BJ (cell line): ENCODE results near the gene MKNK1. TPM values are rescaled to one million over a fixed set of nuclear protein-coding genes. Genes with fewer than 3 reads are reported as not detected.

Source experiments
- CTCF ChIA-PET: fragments of 350-600 bp; formaldehyde crosslinking; extraction: SDS; loops from one replicate; lab custom pipeline; 2021; ENCODE audit warnings: antibody characterized with exemption, inconsistent platforms; lab: Yijun Ruan, JAX
- POLR2A ChIA-PET: fragments of 300-600 bp; sonication (Branson Sonifier 250); formaldehyde crosslinking; extraction: SDS; loops from one replicate; lab custom pipeline; 2021; ENCODE audit warnings: antibody characterized with exemption; lab: Charles Lee
- DNase-seq: peaks from one replicate; pipeline ENCODE4 v3.0.0-alpha.2; 2011; ENCODE audit warnings: low read depth
- H3K27me3 ChIP-seq: 2 replicates; pipeline ENCODE4 v1.6.0; 2011; ENCODE audit warnings: low read length; ENCODE audit not compliant: control insufficient read depth, insufficient read depth
- H3K36me3 ChIP-seq: 2 replicates; pipeline ENCODE4 v1.5.1; 2011; ENCODE audit warnings: low read length; ENCODE audit not compliant: control insufficient read depth, insufficient read depth
- H3K4me3 ChIP-seq: 2 replicates; pipeline ENCODE4 v1.5.1; 2011; ENCODE audit warnings: low read depth, mild to moderate bottlenecking, control low read depth, low read length
- CTCF ChIP-seq: IDR thresholded peaks from 2 replicates; pipeline ENCODE4 v1.5.1; 2011; ENCODE audit warnings: low read depth, mild to moderate bottlenecking, control low read depth, inconsistent platforms, low read length, moderate library complexity; ENCODE audit not compliant: insufficient read depth
- polyA plus RNA-seq: library from polyadenylated mRNA; depleted of rRNA; stranded (reverse); fragments of >200 nt; gene quantifications from 2 replicates; pipeline ENCODE4 v1.2.3, GENCODE V29; 2011

MKNK1 gene
- polyA plus RNA-seq, 1 experiment = 30.1 TPM

GRCh38 chr1:46517010-46517600 is 87.0 kb downstream of the MKNK1 start:
- H3K36me3 ChIP-seq = no peaks in the 10 kb centered on the region
- POLR2A ChIA-PET = no interaction called here
- no peak for DNase-seq
- TF ChIP-seq CTCF = no peak
- CTCF ChIA-PET = interaction anchor here (1.5 to 5.4 kb wide), 3 partner anchors 11 to 70 kb away, joined by 4 to 31 read pairs (median 12); no protein-coding TSS in a partner anchor
- H3K27me3 ChIP-seq = peaks cover 17% of the 10 kb centered on the region
- no peak overlapping the region for H3K4me3 ChIP-seq

- TF ChIP-seq CTCF = no peak
- ChIA-PET POLR2A (no interaction called here), CTCF (interaction anchor here (1.5 to 5.4 kb wide), 3 partner anchors 12 to 70 kb away, joined by 4 to 31 read pairs (median 12); no protein-coding TSS in a partner anchor)
- Histone ChIP-seq H3K36me3 (no peaks in the 10 kb centered on the region), H3K27me3 (peaks cover 17% of the 10 kb centered on the region), H3K4me3 (no peak overlapping the region)
- no peak for DNase-seq
These were observed 87.7 kb downstream of the MKNK1 start for GRCh38 chr1:46516200-46516950.

DNA sequence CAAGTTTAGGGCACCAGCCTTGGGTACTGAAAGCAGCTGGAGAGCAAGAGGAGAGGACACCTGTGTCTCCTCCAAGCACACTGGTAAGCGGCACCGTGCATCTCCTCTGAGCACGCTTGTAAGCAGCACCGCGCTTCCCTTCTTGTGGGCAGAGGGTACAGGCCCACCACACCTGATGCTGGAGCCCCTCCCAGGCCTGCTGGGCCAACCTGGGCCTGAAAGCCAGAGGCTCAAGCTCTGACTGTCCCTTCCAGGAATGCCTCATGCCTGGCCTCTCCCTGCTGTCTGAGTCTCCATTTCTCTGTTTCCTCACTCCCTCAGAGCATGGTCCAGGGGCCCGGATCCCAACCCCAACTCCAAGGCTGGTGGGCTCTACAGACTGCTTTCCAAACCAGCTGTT is 88.5 kb downstream of the MKNK1 start:
- POLR2A ChIA-PET = no interaction called here
- CTCF ChIA-PET = interaction anchor here (0.8 to 5.4 kb wide), 3 partner anchors 13 to 38 kb away, joined by 3 to 31 read pairs (median 5); no protein-coding TSS in a partner anchor
- peaks cover 17% of the 10 kb centered on the region for H3K27me3 ChIP-seq
- DNase-seq = no peak
- H3K36me3 ChIP-seq = no peaks in the 10 kb centered on the region
- H3K4me3 ChIP-seq = no peak overlapping the region
- TF ChIP-seq CTCF = no peak

DNA sequence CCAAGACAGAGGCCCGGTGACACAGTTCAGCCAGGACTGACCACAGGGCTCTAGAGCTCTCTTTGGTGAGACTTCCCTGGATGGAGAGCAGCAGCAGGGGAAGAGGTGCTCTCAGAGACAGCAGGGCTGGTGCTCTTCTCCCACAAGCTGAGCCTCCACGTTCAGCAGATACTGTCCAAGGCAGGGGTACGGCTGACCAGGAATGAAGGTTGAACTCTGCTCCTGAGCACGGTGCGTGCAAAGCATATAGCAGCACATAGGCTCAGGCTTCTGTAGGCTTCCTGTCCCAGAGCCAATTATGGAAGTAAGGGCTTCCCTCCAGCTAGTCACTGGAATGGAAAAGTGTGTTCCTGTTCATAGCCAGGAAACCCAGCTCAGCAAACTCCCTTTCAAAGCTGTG is 90.5 kb downstream of the MKNK1 start:
- no peak overlapping the region for H3K4me3 ChIP-seq
- ChIA-PET CTCF (interaction anchor here (0.9 to 2.5 kb wide), 4 partner anchors 16 to 66 kb away, joined by 3 to 11 read pairs (median 4); no protein-coding TSS in a partner anchor), POLR2A (no interaction called here)
- no peaks in the 10 kb centered on the region for H3K36me3 ChIP-seq
- peaks cover 17% of the 10 kb centered on the region for H3K27me3 ChIP-seq
- no peak for TF ChIP-seq CTCF
- DNase-seq = no peak

- POLR2A ChIA-PET = no interaction called here
- Histone ChIP-seq H3K36me3 (no peaks in the 10 kb centered on the region), H3K27me3 (peaks cover 15% of the 10 kb centered on the region), H3K4me3 (no peak overlapping the region)
- CTCF ChIA-PET = interaction anchor here (1.2 to 2.5 kb wide), 3 partner anchors 17 to 35 kb away, joined by 4 to 11 read pairs (median 6); no protein-coding TSS in a partner anchor
- DNase-seq = no peak
- TF ChIP-seq CTCF = no peak
These were observed 91.3 kb downstream of the MKNK1 start for GRCh38 chr1:46512792-46513190.
